Pulmonary artery endothelial cell (primary cell): Measurements from ENCODE around the gene TMEM272. TPM values are rescaled to one million over a fixed set of nuclear protein-coding genes. Genes with fewer than 3 reads are reported as not detected.

ENCODE experiments used
- DNase-seq: peaks from one replicate; pipeline ENCODE4 v3.0.0-alpha.2; 2011; ENCODE audit warnings: low read depth, low spot score
- total RNA-seq: library from RNA; depleted of rRNA; stranded (reverse); fragments of >200 nt; gene quantifications from 2 replicates; pipeline ENCODE4 v1.2.3, GENCODE V29; 2014

Gene TMEM272
- total RNA-seq, 1 donor from 2014 or later = not detected

GRCh38 chr13:51856027-51856736, 11.2 kb upstream of the TMEM272 start:
- no peak for DNase-seq

DNA sequence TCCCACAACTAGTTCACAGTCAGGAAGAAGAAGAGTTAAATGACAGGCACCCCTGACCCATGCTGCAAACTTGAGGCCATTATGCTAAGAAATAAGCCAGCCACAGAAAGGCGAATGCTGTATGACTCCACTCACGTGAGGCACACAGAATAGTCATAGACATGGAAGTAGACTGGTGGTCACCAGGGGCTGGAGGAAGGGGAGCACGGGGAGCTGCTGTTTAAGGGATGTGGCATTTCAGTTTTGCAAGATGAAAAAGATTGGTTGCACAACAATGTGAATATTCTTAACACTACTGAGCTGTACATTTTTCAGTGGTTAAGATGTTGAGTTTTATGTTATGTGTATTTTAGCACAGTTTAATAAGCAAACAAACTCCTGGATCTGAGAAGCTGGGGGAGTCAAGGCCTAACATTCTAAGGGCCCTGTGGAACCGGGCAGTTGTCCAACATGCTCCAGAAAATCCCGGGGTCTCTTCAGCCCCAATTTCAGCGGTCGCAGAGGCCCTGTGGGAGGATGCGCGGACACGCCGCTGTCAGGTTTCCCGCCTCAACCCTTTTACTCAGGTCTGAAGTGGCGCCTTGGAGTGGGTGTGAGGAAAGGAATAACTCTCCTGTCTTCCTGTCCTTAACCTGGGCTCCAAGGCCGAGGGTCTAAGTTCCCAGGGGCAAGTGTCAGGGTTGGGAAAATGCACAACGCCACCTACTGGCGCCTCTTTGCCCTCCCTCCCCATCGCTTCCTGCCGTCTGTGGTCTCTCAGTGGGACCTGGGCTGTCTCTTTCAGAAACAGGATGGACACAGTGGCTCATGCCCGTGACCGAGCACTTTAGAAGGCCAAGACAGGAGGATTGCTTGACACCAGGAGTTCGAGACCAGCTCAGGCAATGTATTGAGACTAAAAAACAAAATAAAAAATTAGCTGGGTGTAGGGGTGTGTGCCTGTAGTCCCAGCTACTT, 4.4 kb upstream of the TMEM272 start:
- no peak for DNase-seq

DNA sequence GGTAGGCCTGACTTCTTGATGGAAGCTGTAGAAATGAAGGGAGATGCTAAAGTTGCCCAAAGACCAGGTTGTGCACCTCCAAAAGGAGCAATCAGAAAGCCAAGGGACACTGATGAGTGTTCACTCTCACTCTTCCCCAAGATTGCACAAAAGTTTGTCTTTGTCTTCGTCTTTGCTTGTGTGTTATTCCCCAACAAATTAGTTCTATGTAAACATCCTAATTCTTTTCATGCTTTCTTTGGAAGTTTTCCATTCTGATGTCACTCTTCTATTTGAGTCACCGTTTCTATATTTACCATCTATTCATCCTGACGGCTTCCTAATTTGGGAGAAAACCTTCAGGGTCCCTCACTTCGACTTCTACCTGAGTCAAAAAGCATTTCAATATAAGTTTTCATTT, 3.7 kb upstream of the TMEM272 start:
- DNase-seq = no peak

GRCh38 chr13:51846756-51847155, 1.8 kb upstream of the TMEM272 start:
- DNase-seq = no peak

DNA sequence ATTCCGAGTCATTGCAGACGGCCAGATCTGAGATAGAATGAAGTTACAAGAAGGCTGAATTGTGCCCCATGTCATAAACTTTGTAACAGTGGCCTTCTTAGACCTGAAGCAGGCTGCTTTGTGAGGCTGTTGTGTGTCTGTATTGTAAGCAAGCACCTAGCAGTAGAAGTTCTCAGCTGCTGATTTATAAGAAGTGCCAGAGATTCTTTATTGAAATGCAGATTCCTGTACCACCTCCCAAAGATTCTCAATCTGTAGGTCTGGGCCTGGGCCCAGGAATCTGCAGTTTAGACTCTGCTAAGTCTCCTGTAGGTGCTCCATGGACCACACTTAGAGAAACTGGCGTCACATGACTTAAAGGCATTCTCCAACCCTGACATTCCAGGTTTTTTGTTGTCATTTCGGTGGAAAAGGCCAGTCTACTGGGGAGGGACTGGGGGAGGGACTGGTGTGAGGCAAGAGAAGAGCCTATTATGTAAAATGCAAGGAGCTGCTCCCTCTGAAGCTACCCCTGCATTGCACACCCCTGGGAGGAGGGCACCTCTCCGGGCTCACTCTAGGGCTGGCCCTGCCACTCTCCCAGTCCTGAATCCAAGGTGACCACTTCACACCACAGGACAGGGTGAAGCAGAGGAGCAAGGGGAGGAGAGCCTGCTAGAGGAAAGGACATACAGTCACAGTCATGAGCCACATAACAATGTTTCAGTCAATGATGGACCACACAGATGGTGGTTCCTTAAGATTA, 769 bp upstream of the TMEM272 start:
- no peak for DNase-seq

DNA sequence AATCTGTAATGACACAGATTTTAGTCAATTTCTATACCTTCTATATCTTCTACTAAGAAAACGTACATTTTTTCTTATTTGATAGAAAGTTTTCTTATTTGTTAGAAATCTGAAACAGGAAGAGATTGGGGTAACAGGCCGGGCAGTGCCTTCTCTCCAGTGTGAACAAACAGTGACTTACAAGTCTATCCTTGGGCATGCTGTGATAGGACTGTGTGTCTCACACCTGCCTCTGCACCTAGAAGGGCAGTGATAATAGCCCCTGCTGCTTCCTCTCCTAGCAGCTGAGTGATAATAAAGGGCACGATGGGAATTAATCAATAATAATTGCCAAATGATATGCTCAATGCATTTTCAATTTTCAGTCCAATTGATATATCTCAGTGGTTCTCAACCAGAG, 1.4 kb downstream of the TMEM272 start:
- DNase-seq = no peak

DNA sequence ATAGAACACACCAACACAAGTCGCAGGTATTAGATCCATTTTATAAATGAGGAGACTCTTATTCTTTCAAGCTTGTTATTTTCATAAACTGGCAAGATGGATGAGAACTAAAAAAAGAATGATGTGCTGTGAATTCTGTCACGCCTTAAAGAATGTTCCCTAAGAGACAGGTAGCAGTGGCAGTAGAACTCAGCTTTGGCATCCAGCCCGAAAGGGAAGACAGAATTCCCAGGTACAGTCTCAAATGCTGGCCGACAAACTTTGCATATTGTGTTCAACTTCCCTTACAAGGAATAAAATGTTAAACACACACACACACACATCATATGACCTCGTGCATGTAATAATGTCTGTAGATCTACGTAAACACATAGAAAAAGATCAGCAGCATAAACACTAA, 3.2 kb downstream of the TMEM272 start:
- no peak for DNase-seq

- DNase-seq = no peak
Observed at GRCh38 chr13:51840917-51841316, 4.1 kb downstream of the TMEM272 start.

- no peak for DNase-seq
Observed at GRCh38 chr13:51839711-51840540, 5.1 kb downstream of the TMEM272 start.

DNA sequence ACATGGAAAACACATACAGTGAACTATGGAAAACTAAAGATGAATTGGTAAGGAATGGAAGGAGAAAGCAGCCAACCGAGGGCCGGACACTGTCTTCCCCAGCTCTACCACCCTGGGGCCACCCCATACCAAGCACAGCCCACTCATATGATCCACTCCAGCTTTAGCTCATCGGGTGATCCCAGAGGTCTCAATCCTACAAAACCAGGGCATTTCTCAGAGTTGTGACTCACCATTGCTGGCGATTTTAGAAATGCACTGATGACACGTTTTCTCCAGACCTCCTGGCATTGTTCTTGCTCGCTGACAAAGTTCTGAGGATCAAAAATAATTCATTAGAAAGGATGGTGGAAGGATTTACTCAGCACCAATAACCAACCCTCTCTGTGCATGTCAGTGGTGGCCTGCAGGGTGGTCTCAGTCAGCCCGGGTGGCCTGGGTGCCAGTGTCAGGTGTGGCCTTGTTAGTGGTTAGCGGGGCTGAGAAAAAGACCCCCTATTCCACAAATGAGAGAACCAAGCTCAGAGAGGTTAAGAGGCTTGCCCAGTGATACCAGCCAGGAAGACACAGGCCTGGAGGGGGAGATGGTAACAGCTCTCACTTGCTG, 6.6 kb downstream of the TMEM272 start:
- DNase-seq = no peak

GRCh38 chr13:51837016-51837415, 8.0 kb downstream of the TMEM272 start:
- DNase-seq = no peak

DNA sequence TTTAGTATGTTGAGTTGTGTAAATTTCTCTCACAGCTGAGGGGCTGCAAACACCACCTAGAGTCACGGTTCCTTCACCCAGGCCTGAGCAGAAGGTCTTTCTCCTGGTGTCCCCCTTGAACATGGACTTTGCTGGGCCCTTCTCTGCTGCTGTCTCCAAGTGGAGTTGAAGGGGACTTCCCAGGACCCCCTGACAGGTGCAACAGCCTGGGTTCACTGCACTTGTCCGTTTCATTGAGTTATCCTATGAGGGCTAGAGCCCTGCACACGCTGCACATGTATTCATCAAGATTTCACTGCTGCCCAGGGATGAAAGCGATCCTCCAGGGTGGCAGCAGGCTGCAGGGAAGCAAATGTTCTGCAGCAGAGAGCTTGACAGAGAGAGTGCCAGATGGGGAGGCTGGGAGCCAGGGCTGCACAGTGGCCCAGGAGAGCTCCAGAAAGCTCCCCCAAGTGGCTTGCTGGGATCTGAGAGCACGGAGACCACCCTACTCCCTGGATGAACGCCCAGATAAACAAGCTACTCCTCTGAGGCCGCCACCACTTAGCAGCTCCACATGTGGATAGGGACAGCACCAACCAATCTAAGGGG, 10.3 kb downstream of the TMEM272 start:
- no peak for DNase-seq

GRCh38 chr13:51833980-51834379, 11.0 kb downstream of the TMEM272 start:
- DNase-seq = no peak

- DNase-seq = no peak
Observed at GRCh38 chr13:51832471-51833152, 12.4 kb downstream of the TMEM272 start.

DNA sequence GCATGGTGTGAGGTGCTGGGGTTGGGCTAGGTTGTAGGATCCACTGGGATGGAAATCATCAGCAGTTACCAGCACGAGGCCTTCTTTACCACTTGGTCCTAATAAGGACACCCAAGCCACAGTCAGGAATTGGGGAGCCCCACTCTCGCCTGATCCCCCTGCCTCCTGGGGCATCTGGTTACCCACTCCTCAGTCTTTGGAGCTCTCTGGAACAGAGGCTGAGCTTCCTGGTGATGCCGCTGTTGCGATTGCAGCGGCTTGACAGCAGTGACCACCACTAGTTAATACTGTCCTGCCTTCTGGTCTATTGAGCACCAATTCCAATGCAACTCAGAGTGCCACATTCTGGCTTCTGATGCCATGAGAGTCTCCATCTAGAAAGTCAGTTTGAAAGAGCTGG, 13.5 kb downstream of the TMEM272 start:
- no peak for DNase-seq

DNA sequence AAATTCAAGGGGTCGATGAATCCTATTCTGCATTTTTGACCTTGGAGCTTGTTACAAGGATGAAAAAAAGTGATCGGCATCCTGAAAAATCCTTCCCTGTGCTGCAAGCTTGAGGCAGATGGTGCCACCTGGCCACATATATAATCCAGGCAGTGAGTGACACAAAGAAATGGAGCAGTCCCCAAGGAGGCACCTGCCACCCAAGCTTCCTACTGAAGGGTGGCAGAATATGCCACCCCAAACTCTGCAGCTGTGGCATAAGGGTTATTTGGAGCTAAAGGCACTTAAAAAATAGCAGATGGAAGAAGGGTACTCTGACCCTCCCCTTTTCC, 15.4 kb downstream of the TMEM272 start:
- DNase-seq = no peak

DNA sequence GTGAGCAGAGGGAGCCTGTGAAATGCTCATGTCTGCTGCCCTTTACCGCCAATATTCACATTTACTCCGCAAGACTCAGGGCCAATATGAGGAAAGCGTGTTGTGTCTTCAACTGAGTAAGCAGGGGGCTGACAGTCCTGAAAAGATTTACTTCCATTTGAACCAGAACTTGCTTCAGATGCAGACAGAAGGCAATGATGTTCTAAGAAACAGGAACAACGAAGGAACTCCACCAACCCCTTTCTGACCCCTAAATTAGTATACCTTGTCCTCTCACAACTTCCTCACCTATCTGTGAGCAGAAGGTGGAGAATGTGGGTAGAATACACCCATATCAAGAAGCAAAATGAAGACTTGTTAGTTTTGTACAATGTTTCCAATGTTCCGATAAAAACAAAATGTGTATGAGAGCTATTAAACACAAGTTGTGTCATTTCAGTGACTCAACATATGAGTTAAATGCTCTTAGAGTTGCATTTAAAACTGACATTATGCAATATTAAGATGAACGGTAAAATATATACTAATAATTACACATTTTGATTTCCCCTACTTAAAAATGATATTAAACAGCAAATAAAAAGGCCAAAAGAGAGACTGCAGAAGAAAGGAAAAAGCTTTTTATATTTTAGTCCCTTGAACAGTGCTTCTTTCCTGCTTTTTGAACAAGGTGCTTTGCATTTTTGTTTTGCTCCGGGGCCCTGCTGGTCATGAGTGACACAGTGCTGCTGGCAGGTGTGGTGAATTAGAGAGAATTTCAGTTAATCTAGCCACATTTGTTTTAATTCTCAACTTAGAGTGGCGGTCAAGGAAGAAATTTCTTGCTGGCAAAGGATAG, 16.0 kb downstream of the TMEM272 start:
- DNase-seq = no peak

DNA sequence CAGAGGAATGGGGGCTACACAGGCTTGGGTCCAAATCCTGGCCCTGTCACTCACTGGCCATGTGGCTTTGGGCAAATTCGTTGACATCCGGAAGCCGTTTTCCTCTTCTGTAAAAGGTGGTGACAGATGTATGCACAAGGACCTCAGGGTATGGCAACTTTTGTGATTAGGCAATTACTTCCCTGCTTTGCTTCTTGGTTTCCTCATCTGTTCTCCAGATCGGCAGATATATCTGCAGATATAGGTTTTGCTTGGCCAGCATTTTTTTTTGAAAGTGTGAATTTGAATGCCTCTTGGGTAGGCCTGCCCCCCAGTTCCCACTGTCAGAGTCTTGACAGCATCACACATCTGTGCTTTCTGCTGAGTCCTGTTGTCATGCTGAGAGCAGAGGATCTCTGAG, 17.7 kb downstream of the TMEM272 start:
- no peak for DNase-seq

DNA sequence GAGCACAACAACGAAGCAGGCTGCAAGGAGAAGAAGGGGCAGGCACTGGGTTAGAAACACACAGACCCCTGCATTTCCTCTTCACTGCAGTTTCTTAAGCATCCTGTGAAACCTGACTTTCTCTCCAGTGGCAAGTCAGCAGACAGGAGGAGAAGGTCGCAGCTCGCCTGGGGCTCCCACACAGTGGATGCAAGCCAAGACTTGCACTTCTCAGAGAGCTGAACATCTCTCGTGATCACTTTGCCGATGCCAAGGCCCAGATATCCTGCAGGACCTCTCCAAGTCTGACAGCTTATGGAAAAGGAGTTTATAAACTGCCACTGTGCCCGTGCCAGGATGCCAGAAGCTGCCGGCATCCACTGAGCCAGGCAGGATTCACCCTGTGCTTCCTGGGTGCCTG, 18.4 kb downstream of the TMEM272 start:
- no peak for DNase-seq
